SK-N-SH (cell line): ENCODE measurements around the gene CRIM1. TPM values are rescaled to one million over a fixed set of nuclear protein-coding genes. Genes with fewer than 3 reads are reported as not detected.

Experiments used
- CTCF ChIA-PET: fragments of 300-600, 350-600 bp; formaldehyde crosslinking; extraction: SDS; loops from one replicate; lab custom pipeline; 2021; lab: Yijun Ruan, JAX
- POLR2A ChIA-PET: fragments of 350-600 bp; sonication (Branson Sonifier 250); formaldehyde crosslinking; extraction: SDS; loops from one replicate; lab custom pipeline; 2020; ENCODE audit warnings: antibody characterized with exemption, inconsistent platforms; lab: Yijun Ruan, JAX
- DNase-seq: peaks from one replicate; pipeline ENCODE4 v3.0.0; 2012
- H2AFZ ChIP-seq: fragments of 200-600 bp; sonication (generic); 2 replicates; pipeline ENCODE4 v1.8.1; 2016; ENCODE audit warnings: antibody characterized with exemption, mild to moderate bottlenecking, low read depth
- H3F3A ChIP-seq: fragments of 200-600 bp; sonication (generic); replicated peaks from 2 replicates; pipeline ENCODE3; 2016; ENCODE audit warnings: antibody characterized with exemption, mild to moderate bottlenecking; ENCODE audit not compliant: insufficient read depth
- H3K27ac ChIP-seq, 2 experiments: fragments of 200-500 bp in 1 of 2; fragments of 200-600 bp in 1 of 2; sonication (Bioruptor generic) in 1 of 2; sonication (generic), shearing (Covaris generic) in 1 of 2; 2 replicates each; pipeline versions ENCODE4 v1.5.1 to v1.6.1; 2014 to 2016; ENCODE audit warnings: low read depth in 2 of 2, inconsistent platforms in 1 of 2, low read length in 1 of 2, mild to moderate bottlenecking in 1 of 2, mixed read lengths in 1 of 2
- H3K27me3 ChIP-seq: fragments of 200-600 bp; sonication (generic), shearing (Covaris generic); 2 replicates; pipeline ENCODE4 v1.6.1; 2016; ENCODE audit warnings: mixed run types; ENCODE audit not compliant: insufficient read depth
- H3K36me3 ChIP-seq, 2 experiments: fragments of 200-500 bp in 1 of 2; fragments of 200-600 bp in 1 of 2; sonication (Bioruptor generic) in 1 of 2; sonication (generic) in 1 of 2; replicated peaks in 1 of 2; 2 replicates each; pipeline versions ENCODE3 to v1.5.1; 2014 to 2016; ENCODE audit warnings: low read length in 1 of 2, mild to moderate bottlenecking in 1 of 2; ENCODE audit not compliant: insufficient read depth in 2 of 2, control insufficient read depth in 1 of 2
- H3K4me1 ChIP-seq, 2 experiments: fragments of 200-500 bp in 1 of 2; fragments of 200-600 bp in 1 of 2; sonication (Bioruptor generic) in 1 of 2; sonication (generic), shearing (Covaris generic) in 1 of 2; 2 replicates each; pipeline versions ENCODE4 v1.5.1 to v1.6.1; 2014 to 2016; ENCODE audit warnings: low read depth in 1 of 2, low read length in 1 of 2, mixed run types in 1 of 2; ENCODE audit not compliant: insufficient read depth in 2 of 2, control insufficient read depth in 1 of 2
- H3K4me2 ChIP-seq: fragments of 200-600 bp; sonication (generic), shearing (Covaris generic); 2 replicates; pipeline ENCODE4 v1.6.1; 2017; ENCODE audit warnings: mixed run types
- H3K4me3 ChIP-seq, 2 experiments: fragments of 200-500 bp in 1 of 2; fragments of 200-600 bp in 1 of 2; sonication (Bioruptor generic) in 1 of 2; sonication (generic), shearing (Covaris generic) in 1 of 2; 2 replicates each; pipeline versions ENCODE4 v1.5.1 to v1.8.1; 2014 to 2016; ENCODE audit warnings: low read depth in 2 of 2, inconsistent platforms in 1 of 2, low read length in 1 of 2, mild to moderate bottlenecking in 1 of 2, mixed read lengths in 1 of 2, moderate library complexity in 1 of 2
- H3K79me2 ChIP-seq: fragments of 200-600 bp; sonication (generic); 2 replicates; pipeline ENCODE4 v1.8.1; 2017; ENCODE audit warnings: mild to moderate bottlenecking; ENCODE audit not compliant: insufficient read depth
- H3K9ac ChIP-seq: fragments of 200-600 bp; sonication (generic); 2 replicates; pipeline ENCODE4 v1.6.1; 2017; ENCODE audit warnings: mixed run types
- H3K9me2 ChIP-seq: fragments of 200-600 bp; sonication (generic); 2 replicates; pipeline ENCODE4 v1.6.1; 2017; ENCODE audit warnings: mixed run types
- H3K9me3 ChIP-seq: fragments of 200-600 bp; sonication (generic); 2 replicates; pipeline ENCODE4 v1.6.1; 2017; ENCODE audit warnings: mixed run types, mild to moderate bottlenecking, moderate library complexity
- H4K20me1 ChIP-seq: fragments of 200-600 bp; sonication (generic); 2 replicates; pipeline ENCODE4 v1.6.1; 2017; ENCODE audit warnings: mild to moderate bottlenecking, mixed run types; ENCODE audit not compliant: insufficient read depth
- CTCF ChIP-seq: fragments of 200-600 bp; sonication (generic); IDR thresholded peaks from 2 replicates; pipeline ENCODE4 v1.6.1; 2017; ENCODE audit warnings: antibody characterized with exemption, mild to moderate bottlenecking, moderate library complexity
- EP300 ChIP-seq, 2 experiments: IDR thresholded peaks; 2 replicates each; pipeline versions ENCODE4 v1.4.0 to v1.6.1; 2012; ENCODE audit warnings: borderline replicate concordance in 1 of 2, low read depth in 1 of 2, low read length in 1 of 2
- EZH2phosphoT487 ChIP-seq: fragments of 200-600 bp; sonication (generic); IDR thresholded peaks from 2 replicates; pipeline ENCODE4 v1.6.1; 2017; ENCODE audit warnings: low read depth, mixed run types, mild to moderate bottlenecking, antibody characterized with exemption, moderate library complexity, borderline replicate concordance
- FOSL2 ChIP-seq: IDR thresholded peaks from 2 replicates; pipeline ENCODE4 v1.4.0; 2012; ENCODE audit warnings: low read depth, mild to moderate bottlenecking, moderate library complexity, borderline replicate concordance
- FOXJ3 ChIP-seq: sonication (generic); formaldehyde crosslinking; IDR thresholded peaks from 2 replicates; pipeline ENCODE4 v1.5.1; 2020; ENCODE audit warnings: mild to moderate bottlenecking, missing genetic modification reagents
- FOXM1 ChIP-seq: IDR thresholded peaks from 2 replicates; pipeline ENCODE4 v1.4.0; 2012; ENCODE audit warnings: low read depth, mild to moderate bottlenecking
- GABPA ChIP-seq: IDR thresholded peaks from 2 replicates; pipeline ENCODE4 v1.4.0; 2012; ENCODE audit warnings: low read depth, mild to moderate bottlenecking
- GATA2 ChIP-seq: sonication (generic); formaldehyde crosslinking; IDR thresholded peaks from 2 replicates; pipeline ENCODE4 v1.5.0; 2020; ENCODE audit warnings: mild to moderate bottlenecking, missing genetic modification reagents
- JUND ChIP-seq: IDR thresholded peaks from 2 replicates; pipeline ENCODE4 v1.4.0; 2012
- MAX ChIP-seq: IDR thresholded peaks from 2 replicates; pipeline ENCODE4 v1.4.0; 2012; ENCODE audit warnings: low read depth
- MEF2A ChIP-seq: IDR thresholded peaks from 2 replicates; pipeline ENCODE4 v1.4.0; 2012; ENCODE audit warnings: low read depth, borderline replicate concordance
- MXI1 ChIP-seq: IDR thresholded peaks from 2 replicates; pipeline ENCODE4 v1.6.1; 2012; ENCODE audit warnings: mild to moderate bottlenecking, low read depth, low read length, improper control_type of control experiment
- NRF1 ChIP-seq: IDR thresholded peaks from 2 replicates; pipeline ENCODE4 v1.6.1; 2012; ENCODE audit warnings: low read depth, mild to moderate bottlenecking, low read length
- RAD21 ChIP-seq: IDR thresholded peaks from 2 replicates; pipeline ENCODE4 v1.6.1; 2012; ENCODE audit warnings: mild to moderate bottlenecking, low read length
- REST ChIP-seq: IDR thresholded peaks from 2 replicates; pipeline ENCODE4 v1.6.1; 2012; ENCODE audit warnings: mild to moderate bottlenecking, low read depth, low read length, moderate library complexity
- SMC3 ChIP-seq: IDR thresholded peaks from 2 replicates; pipeline ENCODE4 v1.6.1; 2012; ENCODE audit warnings: low read depth, low read length, improper control_type of control experiment
- USF1 ChIP-seq: IDR thresholded peaks from 2 replicates; pipeline ENCODE4 v1.4.0; 2012; ENCODE audit warnings: low read depth, borderline replicate concordance
- USF2 ChIP-seq: fragments of 150-350 bp; IDR thresholded peaks from 2 replicates; pipeline ENCODE4 v1.6.1; 2017; ENCODE audit warnings: antibody characterized with exemption, low read length, low read depth, borderline replicate concordance
- YY1 ChIP-seq: IDR thresholded peaks from 2 replicates; pipeline ENCODE4 v1.4.0; 2012; ENCODE audit warnings: low read depth, mild to moderate bottlenecking
- WGBS: methylation state at CpG from one replicate; pipeline ENCODE4 v1.1.6; 2017; ENCODE audit warnings: low lambda C conversion rate; 5-methylcytosine and 5-hydroxymethylcytosine counted together
- polyA plus RNA-seq, 3 experiments: library from polyadenylated mRNA; depleted of rRNA; stranded (reverse); fragments of >200 nt; gene quantifications; 2 replicates each; pipeline ENCODE4 v1.2.3, GENCODE V29; 2012
- TF ChIP-seq, protein P1 (sequence below): fragments of 150-350 bp; IDR thresholded peaks from 2 replicates; pipeline ENCODE4 v1.6.1; 2016; ENCODE audit warnings: mild to moderate bottlenecking, low read depth, low read length
- TF ChIP-seq, protein P2 (sequence below): IDR thresholded peaks from 2 replicates; pipeline ENCODE4; 2012

The CRIM1 gene
- polyA plus RNA-seq, 1 of the 3 experiments (the other 2 are of a cell fraction), result 244 TPM

DNA sequence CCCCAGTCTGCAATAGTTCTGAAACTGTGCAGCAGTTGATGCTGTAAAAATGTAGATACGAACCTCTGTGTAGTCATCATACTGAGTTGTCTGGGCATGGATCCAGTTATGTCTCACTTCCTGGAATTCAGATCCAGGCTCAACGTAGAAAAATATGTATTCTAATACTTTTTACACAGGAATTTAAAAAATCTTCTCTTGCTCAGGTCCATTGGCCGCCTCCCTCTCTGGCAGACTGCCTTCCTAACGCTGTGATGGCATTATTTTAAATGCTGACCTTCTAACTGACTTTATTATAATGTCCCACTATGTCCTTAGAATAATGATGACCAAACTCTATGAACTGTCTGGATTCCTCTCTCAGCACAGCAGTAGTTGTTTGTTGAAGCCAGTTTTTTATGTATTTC lies 122.8 kb downstream of the CRIM1 start (continued):
- TF ChIP-seq FOXM1 (peak; percentile 89), EZH2phosphoT487 (no peak), GATA2 (no peak), YY1 (peak; percentile 20; the same call in 1 of the 2 replicates), RAD21 (no peak), USF1 (no peak), USF2 (no peak), FOXJ3 (CRISPR knock-in tag) (no peak)

DNA sequence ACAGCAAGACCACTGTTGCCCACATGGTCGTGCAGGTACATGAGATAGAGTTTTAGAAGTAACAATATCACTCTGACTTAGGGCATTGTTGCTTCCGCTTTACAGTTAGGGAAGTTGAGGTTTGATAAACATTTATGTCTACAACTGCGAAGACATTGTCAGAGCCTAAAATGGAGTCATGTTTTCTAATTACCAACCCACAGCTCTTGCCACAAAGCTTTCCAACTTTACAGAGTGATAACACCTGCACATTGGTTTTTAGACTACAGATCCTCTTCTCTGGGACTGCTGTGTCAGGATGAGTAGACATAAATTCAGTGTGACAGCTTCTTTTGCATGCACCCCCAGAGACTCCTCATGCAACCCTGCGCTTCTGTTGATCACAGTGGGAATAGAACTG lies 123.4 kb downstream of the CRIM1 start:
- POLR2A ChIA-PET, result no interaction called here
- H3F3A ChIP-seq, result peaks cover 92% of the 10 kb centered on the region
- TF ChIP-seq, protein P1, sequence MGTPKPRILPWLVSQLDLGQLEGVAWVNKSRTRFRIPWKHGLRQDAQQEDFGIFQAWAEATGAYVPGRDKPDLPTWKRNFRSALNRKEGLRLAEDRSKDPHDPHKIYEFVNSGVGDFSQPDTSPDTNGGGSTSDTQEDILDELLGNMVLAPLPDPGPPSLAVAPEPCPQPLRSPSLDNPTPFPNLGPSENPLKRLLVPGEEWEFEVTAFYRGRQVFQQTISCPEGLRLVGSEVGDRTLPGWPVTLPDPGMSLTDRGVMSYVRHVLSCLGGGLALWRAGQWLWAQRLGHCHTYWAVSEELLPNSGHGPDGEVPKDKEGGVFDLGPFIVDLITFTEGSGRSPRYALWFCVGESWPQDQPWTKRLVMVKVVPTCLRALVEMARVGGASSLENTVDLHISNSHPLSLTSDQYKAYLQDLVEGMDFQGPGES, result no peak
- TF ChIP-seq GABPA (no peak), FOSL2 (no peak), USF1 (no peak), EP300 (IDR thresholded peaks at IDR 0.05; ENCODE audit: borderline replicate concordance in 1 of 2, low read depth in 1 of 2, low read length in 1 of 2) (no peak), SMC3 (no peak), REST (no peak), FOXJ3 (CRISPR knock-in tag) (no peak), MAX (no peak), NRF1 (no peak), GATA2 (no peak), CTCF (no peak), JUND (no peak), FOXM1 (no peak), MXI1 (no peak), MEF2A (no peak), YY1 (no peak)
- TF ChIP-seq, protein P2, sequence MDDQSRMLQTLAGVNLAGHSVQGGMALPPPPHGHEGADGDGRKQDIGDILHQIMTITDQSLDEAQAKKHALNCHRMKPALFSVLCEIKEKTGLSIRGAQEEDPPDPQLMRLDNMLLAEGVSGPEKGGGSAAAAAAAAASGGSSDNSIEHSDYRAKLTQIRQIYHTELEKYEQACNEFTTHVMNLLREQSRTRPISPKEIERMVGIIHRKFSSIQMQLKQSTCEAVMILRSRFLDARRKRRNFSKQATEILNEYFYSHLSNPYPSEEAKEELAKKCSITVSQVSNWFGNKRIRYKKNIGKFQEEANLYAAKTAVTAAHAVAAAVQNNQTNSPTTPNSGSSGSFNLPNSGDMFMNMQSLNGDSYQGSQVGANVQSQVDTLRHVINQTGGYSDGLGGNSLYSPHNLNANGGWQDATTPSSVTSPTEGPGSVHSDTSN, result no peak

More for the DNA sequence above, 123.4 kb downstream of the CRIM1 start:
- Histone ChIP-seq H3K79me2 (peaks cover 93% of the 10 kb centered on the region), H3K4me1 (peaks cover 0 to 53% of the 10 kb centered on the region in 2 experiments), H3K9me3 (peaks cover 18% of the 10 kb centered on the region; the same call in 1 of the 2 replicates), H3K4me2 (peak overlapping the region; percentile 10; the same call in 1 of the 2 replicates), H3K4me3 (no peak overlapping the region), H3K27me3 (no peaks in the 10 kb centered on the region), H3K27ac (peak overlapping the region; percentile 55 to 91; a peak in 3 of 4 replicates), H3K9ac (peak overlapping the region; percentile 42), H3K36me3 (peaks cover 59 to 94% of the 10 kb centered on the region in 2 experiments), H3K9me2 (no peaks in the 10 kb centered on the region), H2AFZ (no peak overlapping the region), H4K20me1 (no peaks in the 10 kb centered on the region)
- CTCF ChIA-PET, result interaction anchor here (1.2 to 1.5 kb wide), 2 partner anchors 10 to 19 kb away, joined by 3 read pairs; no protein-coding TSS in a partner anchor
- 47% methylated on average over 4 of the region's 4 CpGs for WGBS
- no peak for DNase-seq
